ENCODE data around the gene SOCS4.

- TF ChIP-seq CTCF (IDR thresholded peaks at IDR 0.05; ENCODE audit: low read depth, low read length, poor library complexity, severe bottlenecking) (no peak), EZH2phosphoT487 (IDR thresholded peaks at IDR 0.05; ENCODE audit: borderline replicate concordance, low read length) (no peak)
These were observed 39.2 kb downstream of the SOCS4 start for GRCh38 chr14:55066223-55066622.
